ENCODE data around the gene PTPRM. TPM values are rescaled to one million over a fixed set of nuclear protein-coding genes. Genes with fewer than 3 reads are reported as not detected.

The PTPRM gene
- polyA plus RNA-seq, 1 donor from 2014 or later: 126 TPM

- Histone ChIP-seq H4K20me1 (ENCODE audit: insufficient read depth) (no peaks in the 10 kb centered on the region), H3K9me3 (ENCODE audit: low read length) (no peaks in the 10 kb centered on the region), H3K27me3 (ENCODE audit: insufficient read depth, low read depth, low read length) (no peaks in the 10 kb centered on the region), H2AFZ (ENCODE audit: low read depth, low read length) (no peak overlapping the region), H3K4me3 (ENCODE audit: low read length) (no peak overlapping the region), H3K9ac (ENCODE audit: low read length) (no peak overlapping the region), H3K9me2 (ENCODE audit: insufficient read depth, low read length) (no peaks in the 10 kb centered on the region), H3K27ac (ENCODE audit: low read length) (no peak overlapping the region), H3K4me2 (ENCODE audit: low read length) (no peak overlapping the region), H3F3A (ENCODE audit: insufficient read depth, low read length, poor library complexity, severe bottlenecking) (no peaks in the 10 kb centered on the region), H3K36me3 (ENCODE audit: insufficient read depth, low read length) (no peaks in the 10 kb centered on the region), H3K79me2 (replicated peaks; ENCODE audit: insufficient read depth, low read length) (no peaks in the 10 kb centered on the region)
- no peak for TF ChIP-seq RAD21 (conservative IDR thresholded peaks at IDR 0.05)
- TF ChIP-seq EZH2 (IDR thresholded peaks at IDR 0.05; ENCODE audit: borderline replicate concordance, insufficient read depth, low read length, poor library complexity, severe bottlenecking): no peak
- no peak for TF ChIP-seq REST (IDR thresholded peaks at IDR 0.05; ENCODE audit: borderline replicate concordance)
- no peak for TF ChIP-seq SMC3 (conservative IDR thresholded peaks at IDR 0.05; ENCODE audit: poor library complexity)
- TF ChIP-seq MXI1 (conservative IDR thresholded peaks at IDR 0.05; ENCODE audit: poor library complexity, severe bottlenecking): no peak
- no peak for TF ChIP-seq POLR2AphosphoS5 (IDR thresholded peaks at IDR 0.05)
- no peak for TF ChIP-seq EP300 (conservative IDR thresholded peaks at IDR 0.05; ENCODE audit: poor library complexity, severe bottlenecking)
- no peak for TF ChIP-seq TAF1 (IDR thresholded peaks at IDR 0.05; ENCODE audit: low read depth)
Measured at GRCh38 chr18:7523772-7524171, 43.3 kb upstream of the PTPRM start.

DNA sequence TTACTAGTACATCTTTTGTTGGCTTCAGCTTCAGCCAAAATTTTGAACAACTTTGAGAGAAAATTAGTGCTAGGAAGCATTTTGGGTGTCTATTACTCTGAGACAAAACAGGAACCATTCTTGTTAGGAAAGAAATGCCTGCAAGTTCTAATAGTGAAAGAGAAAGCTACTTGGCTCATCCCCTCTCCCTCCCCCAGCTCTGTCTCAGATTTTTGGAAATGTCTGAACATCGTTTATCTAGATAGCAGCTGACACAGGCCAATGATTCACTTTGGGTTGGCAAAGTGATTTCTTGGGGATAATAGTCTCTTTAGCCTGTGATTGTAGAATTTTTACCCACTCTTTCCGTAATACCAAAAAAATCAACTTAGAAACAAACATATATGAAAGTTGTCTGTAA, 42.3 kb upstream of the PTPRM start:
- no peaks in the 10 kb centered on the region for H3K79me2 ChIP-seq (replicated peaks; ENCODE audit: insufficient read depth, low read length)
- H3F3A ChIP-seq (ENCODE audit: insufficient read depth, low read length, poor library complexity, severe bottlenecking): no peaks in the 10 kb centered on the region
- H3K27ac ChIP-seq (ENCODE audit: low read length): no peak overlapping the region
- H3K27me3 ChIP-seq (ENCODE audit: insufficient read depth, low read depth, low read length): no peaks in the 10 kb centered on the region
- no peak overlapping the region for H3K9ac ChIP-seq (ENCODE audit: low read length)
- H3K4me2 ChIP-seq (ENCODE audit: low read length): no peak overlapping the region
- no peaks in the 10 kb centered on the region for H3K9me3 ChIP-seq (ENCODE audit: low read length)
- TF ChIP-seq MXI1 (conservative IDR thresholded peaks at IDR 0.05; ENCODE audit: poor library complexity, severe bottlenecking): no peak
- no peak for TF ChIP-seq TAF1 (IDR thresholded peaks at IDR 0.05; ENCODE audit: low read depth)
- no peak for TF ChIP-seq REST (IDR thresholded peaks at IDR 0.05; ENCODE audit: borderline replicate concordance)
- no peak for TF ChIP-seq RAD21 (conservative IDR thresholded peaks at IDR 0.05)
- no peak for TF ChIP-seq POLR2AphosphoS5 (IDR thresholded peaks at IDR 0.05)
- no peak for TF ChIP-seq CTCF (IDR thresholded peaks at IDR 0.05; ENCODE audit: poor library complexity, severe bottlenecking)
- TF ChIP-seq EZH2 (IDR thresholded peaks at IDR 0.05; ENCODE audit: borderline replicate concordance, insufficient read depth, low read length, poor library complexity, severe bottlenecking): no peak
- TF ChIP-seq EP300 (conservative IDR thresholded peaks at IDR 0.05; ENCODE audit: poor library complexity, severe bottlenecking): no peak
- TF ChIP-seq SMC3 (conservative IDR thresholded peaks at IDR 0.05; ENCODE audit: poor library complexity): no peak
- no peaks in the 10 kb centered on the region for H3K9me2 ChIP-seq (ENCODE audit: insufficient read depth, low read length)
- no peak overlapping the region for H3K4me3 ChIP-seq (ENCODE audit: low read length)
- no peaks in the 10 kb centered on the region for H3K36me3 ChIP-seq (ENCODE audit: insufficient read depth, low read length)
- H2AFZ ChIP-seq (ENCODE audit: low read depth, low read length): no peak overlapping the region
- H4K20me1 ChIP-seq (ENCODE audit: insufficient read depth): no peaks in the 10 kb centered on the region
